K562 treated with DMSO at 1 percent for 12 hours (cell line): ENCODE measurements around the gene MUC4. TPM values are rescaled to one million over a fixed set of nuclear protein-coding genes. Genes with fewer than 3 reads are reported as not detected.

ENCODE experiments used
- total RNA-seq: library from RNA; unstranded; fragments of 300-600 nt; gene quantifications from 2 replicates; pipeline ENCODE4 v1.2.3, GENCODE V29; 2022; ENCODE audit not compliant: insufficient read depth

Gene MUC4, protein sequence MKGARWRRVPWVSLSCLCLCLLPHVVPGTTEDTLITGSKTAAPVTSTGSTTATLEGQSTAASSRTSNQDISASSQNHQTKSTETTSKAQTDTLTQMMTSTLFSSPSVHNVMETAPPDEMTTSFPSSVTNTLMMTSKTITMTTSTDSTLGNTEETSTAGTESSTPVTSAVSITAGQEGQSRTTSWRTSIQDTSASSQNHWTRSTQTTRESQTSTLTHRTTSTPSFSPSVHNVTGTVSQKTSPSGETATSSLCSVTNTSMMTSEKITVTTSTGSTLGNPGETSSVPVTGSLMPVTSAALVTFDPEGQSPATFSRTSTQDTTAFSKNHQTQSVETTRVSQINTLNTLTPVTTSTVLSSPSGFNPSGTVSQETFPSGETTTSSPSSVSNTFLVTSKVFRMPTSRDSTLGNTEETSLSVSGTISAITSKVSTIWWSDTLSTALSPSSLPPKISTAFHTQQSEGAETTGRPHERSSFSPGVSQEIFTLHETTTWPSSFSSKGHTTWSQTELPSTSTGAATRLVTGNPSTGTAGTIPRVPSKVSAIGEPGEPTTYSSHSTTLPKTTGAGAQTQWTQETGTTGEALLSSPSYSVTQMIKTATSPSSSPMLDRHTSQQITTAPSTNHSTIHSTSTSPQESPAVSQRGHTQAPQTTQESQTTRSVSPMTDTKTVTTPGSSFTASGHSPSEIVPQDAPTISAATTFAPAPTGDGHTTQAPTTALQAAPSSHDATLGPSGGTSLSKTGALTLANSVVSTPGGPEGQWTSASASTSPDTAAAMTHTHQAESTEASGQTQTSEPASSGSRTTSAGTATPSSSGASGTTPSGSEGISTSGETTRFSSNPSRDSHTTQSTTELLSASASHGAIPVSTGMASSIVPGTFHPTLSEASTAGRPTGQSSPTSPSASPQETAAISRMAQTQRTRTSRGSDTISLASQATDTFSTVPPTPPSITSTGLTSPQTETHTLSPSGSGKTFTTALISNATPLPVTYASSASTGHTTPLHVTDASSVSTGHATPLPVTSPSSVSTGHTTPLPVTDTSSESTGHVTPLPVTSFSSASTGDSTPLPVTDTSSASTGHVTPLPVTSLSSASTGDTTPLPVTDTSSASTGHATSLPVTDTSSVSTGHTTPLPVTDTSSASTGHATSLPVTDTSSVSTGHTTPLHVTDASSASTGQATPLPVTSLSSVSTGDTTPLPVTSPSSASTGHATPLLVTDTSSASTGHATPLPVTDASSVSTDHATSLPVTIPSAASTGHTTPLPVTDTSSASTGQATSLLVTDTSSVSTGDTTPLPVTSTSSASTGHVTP (N-terminal part only)
- total RNA-seq = 0.17 and 0.56 TPM in 2 replicates

DNA sequence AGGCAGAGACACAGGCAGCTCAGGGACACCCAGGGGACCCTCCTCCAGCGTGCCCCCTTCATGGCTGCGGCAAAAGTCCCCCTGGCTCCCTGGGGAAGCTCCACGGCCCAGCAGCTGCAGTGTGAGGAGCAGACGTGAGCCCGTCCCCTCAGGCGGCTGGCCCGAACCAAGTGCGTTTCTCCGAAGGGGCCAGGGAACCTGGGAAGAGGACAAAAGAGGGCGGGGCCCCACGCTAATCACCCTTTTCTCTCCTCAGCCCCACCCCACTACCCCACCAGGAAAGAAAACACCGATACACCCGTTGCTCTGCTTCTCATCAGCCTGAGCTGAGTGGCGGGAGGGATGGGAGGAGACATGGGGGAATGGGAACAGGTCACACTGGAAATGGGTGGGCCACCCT is at the start of gene MUC4:
Gene MUC4, minus strand, starts transcription at position 174 of the 400 bp plus-strand sequence. Its CDS starts 112 bp downstream, at position 62.

DNA sequence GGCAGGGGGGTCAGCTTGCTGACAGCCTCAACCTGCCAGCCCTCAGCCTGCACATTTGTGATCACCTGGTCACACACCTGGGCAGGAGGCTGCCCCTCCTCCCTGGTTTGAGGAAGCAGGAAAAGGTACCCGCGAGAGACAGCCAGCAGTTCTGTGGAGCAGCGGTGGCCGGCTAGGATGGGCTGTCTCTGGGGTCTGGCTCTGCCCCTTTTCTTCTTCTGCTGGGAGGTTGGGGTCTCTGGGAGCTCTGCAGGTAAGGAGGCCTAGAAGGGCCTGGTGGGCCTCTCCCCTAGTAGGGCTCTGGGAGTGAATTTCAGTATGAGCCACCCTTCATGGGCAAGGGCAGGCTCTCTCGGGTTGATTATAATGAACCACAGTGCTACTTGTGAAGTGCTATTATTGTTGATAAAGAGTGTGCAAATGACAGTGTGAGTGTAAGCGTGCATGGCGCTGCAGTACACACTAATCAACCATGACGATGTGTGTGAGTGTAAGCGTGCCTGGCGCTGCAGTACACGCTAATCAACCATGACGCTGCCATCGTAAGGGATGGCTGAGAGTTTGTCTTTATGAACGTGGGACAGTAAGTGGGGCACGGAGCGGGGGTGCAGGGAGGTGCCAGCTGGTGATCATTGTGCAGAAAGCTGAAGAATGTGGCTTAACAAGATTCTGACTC is 90.8 kb downstream of the MUC4 start, which contains the start of gene MUC20:
Gene MUC20, plus strand, starts transcription at position 148 of the 676 bp plus-strand sequence. Its CDS starts 30 bp downstream, at position 178.

Other genes starting within 250 kb of the MUC4 start
- 1.5 TPM in 1 of 2 replicates, not detected in the other for gene APOD, start 228.0 kb downstream of the MUC4 start, total RNA-seq
- gene MUC20, start 91.0 kb downstream of the MUC4 start, total RNA-seq = 0.44 and 2.1 TPM in 2 replicates
- gene TNK2, start 96.6 kb upstream of the MUC4 start, total RNA-seq = 18.3 and 25.8 TPM in 2 replicates